Raji (cell line): Measurements from ENCODE around the gene MCC.

Experiments
- POLR2A ChIP-seq: IDR thresholded peaks from 2 replicates; pipeline ENCODE4 v1.6.1; 2011; ENCODE audit warnings: low read depth, low read length, control low read depth; ENCODE audit not compliant: insufficient read depth

Gene MCC

DNA sequence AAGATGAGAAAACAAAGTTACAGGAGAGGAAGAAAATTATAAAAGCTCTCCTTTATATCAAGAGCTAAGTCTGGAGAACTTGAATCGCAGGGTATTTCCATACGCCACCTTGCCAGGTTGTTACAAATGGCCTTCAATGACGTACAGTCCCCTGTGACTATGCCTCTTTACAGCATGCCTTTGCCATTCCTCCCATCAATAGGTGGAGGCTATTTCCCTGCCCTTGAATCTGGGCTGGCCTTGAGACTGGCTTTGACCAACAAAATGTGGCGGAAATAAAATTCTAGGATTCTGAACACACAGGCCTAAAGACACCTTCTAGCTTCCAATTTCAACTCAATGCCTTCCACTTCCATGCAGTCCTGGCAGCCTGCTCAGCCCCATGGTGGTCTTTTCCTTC lies 99.1 kb downstream of the MCC start:
- TF ChIP-seq POLR2A: no peak

DNA sequence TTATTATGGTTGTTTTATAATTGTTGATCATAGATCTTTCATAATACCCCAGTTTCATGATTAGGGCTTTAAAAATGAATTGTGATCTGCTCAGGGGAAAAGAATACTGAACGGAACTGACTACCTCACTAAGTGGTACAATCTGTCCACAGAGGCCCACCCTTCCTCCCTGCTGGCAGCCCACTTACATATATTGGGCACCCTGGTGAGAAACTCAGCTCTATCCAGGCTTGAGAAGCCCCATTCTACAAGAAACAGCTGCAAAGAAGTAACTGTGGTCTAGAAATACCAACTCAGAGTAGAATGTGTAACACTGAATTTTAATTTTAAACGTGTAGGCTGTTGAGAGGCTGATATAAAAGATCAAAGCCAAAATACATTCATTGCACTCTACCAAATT lies 100.4 kb downstream of the MCC start:
- TF ChIP-seq POLR2A: no peak

DNA sequence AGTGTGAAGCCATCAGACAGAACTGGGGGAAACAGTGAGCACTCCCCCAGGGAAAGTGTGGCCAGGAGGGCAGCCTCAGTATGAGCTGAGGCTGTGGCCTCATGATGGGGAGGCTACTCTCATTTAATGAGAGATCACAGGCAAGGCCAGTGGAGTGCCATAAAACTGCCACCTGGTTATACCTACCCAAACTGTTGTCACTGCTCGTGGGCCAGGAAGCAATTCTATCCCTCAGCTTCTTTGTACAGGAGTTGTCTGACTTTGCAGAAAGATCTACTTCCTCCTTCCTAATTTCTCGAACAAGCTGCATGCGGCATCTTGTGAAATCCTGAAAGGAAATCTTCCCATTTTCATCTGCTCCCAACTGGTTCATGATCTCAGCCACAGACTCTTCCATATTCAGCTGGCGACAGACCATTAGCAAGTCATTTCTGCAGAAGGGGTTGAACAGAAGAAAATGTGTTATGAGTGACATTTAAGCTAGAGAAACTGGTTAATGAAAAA lies 103.4 kb downstream of the MCC start:
- TF ChIP-seq POLR2A: no peak

DNA sequence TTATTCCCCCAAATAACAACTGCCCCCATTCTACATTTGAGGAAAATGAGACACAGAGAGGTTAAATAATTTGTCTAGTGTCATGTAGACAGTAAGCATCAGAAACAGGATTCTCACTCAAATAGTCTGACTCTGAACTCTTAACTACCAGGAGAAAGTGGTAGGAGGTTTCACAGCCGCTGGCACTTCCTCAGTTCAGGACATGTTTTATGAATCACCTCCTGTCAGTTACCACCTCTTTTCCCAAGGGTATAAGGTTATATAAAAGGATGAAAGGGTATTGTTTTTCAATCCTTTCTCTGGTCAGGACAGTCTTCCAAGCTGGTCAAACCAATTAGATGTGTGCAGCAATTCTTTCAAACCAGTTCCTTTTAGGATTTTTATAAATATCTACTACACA lies 105.5 kb downstream of the MCC start:
- no peak for TF ChIP-seq POLR2A

DNA sequence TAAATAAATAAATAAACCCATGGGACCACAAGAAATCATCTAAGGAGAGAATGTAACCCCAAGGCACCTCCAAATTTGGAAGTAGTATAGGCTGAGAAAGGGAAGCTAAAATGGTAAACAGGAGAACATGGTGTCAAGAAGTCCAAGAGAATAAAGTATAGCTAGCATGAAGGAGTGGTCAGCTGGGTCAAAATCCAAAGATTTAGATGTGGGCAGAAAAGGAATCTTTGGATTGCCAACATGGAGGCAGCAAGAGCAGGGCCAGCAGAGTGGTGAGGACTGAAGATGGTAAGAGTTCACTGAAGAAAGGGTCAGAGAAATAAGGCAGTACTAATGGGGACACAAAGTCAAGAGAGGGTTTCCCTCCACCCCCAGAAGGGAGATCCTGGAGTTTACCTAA lies 106.5 kb downstream of the MCC start:
- no peak for TF ChIP-seq POLR2A

DNA sequence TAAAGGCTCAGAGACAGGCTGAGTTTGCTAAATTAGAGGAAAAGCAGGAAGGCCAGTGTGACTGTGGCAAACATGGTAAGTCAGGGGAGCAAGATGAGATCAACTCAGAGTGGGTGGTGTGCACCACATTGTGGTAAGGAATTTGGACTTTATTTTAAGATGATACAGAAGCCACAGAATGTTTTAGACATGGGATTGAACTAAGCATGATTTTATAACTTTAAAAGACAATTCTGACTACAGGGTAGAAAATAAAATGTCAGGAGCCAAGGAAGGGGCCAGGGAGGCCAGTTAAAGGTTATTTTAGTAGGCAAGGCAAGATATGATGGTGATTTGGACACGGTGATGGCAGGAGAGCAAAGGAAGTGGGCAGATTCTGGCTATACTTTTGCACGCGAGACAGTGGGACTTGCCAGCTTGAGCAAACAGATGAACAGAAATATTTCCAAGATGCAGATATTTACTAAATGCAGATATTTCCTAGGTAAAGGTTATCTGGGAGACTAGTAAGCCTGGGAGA lies 107.4 kb downstream of the MCC start:
- TF ChIP-seq POLR2A: no peak

DNA sequence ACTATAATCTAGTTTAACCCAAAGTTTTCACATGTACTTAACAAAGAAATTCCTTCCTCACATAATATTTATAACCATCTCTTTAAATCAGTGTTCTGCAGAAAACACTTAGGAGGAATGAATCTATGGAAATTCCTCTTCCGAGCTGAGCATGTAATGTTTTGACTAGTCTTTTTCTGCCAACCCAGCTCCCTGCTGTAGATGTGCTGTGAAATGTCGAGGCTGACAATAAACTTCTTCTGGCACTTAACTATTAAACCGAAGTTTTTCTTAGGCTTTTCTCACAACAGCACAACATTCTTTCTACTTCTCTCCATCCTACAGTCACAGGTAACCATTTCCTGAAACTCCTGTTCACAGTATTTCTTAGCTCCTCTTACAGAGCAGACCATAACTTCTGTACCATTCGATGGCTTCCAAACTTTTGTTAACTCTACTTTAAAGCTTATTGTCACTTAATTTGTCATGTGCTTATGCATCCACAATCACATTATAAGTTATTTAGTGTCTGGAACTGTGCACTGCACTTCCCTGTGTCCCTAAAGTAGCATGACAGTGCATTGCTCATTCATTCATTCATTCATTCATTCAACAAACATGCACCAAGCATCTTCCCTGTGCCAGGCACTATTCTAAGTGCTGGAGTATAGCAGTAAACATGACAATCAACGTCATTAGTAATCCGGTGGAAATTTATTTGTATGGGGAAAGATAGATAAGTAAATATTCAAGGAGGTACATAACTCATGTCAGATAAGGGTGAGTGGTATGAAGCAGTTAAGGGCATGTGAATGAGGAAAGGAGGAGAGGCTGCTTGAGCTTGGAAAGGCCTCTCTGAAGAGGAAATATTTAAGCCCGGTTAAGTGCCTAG lies 108.1 kb downstream of the MCC start:
- TF ChIP-seq POLR2A: no peak

DNA sequence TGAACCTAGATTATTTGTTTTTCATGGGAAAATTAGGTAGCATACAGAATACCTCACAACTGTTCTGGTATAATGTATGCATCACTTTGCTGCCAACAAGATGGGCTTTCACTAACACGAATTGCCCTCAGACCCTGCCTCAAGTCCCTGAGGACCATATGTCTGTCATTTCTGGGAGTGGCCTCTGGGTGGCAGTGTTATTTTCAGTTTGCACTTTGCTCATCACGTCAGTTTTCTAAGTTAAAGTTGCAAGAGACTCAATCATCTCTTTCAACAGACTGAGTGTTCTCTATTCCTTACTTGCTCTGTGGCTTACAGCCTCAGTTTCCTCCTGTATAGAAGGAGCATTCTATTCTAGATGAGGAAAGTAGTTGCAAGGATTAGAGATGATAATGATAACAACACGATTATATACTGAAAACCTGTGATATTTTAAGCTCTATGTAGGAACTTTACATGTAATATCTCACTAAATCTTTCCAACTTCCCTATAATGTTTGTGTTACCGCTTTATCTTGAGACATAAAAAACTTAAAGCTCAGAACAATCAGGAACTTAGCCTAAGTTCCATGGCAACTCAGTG lies 109.2 kb downstream of the MCC start:
- TF ChIP-seq POLR2A: no peak

DNA sequence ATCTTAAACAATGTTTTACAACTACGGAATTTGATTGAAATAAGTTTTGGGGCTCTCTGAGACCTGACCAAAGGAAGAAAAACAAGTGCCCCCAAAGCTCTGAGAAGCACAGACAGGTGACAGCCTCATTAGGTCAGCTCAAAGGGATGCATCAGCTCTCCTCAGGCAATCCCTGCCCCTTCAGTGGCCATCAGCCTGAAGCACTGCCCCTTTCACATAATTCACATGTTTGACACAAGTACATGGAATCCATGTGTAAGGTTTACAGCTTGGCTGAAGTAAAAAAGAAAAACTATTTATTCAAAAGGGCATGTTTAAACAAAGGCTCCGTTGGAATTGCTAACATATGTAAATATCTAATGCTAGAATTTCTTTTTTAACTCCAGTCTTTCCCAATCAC lies 109.7 kb downstream of the MCC start:
- TF ChIP-seq POLR2A: no peak

DNA sequence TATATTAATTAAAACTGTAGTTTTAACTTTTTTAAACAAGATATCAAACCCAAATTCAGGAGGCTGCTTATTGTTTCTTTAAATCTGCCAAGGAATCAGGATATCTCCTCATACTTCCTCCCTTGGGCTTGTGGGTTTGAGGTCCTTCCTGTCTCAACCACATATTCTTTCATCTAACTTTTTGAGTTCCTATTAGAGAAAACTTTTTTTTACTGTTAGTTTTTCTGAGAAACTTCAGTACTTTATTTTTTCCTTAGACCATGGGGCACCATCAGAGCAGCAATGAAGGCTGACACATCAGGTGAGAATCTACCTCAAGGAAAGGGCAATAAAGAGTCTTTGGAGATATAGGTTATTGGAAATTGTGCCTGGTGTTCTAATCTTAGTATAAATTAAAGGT lies 110.2 kb downstream of the MCC start:
- TF ChIP-seq POLR2A: no peak

DNA sequence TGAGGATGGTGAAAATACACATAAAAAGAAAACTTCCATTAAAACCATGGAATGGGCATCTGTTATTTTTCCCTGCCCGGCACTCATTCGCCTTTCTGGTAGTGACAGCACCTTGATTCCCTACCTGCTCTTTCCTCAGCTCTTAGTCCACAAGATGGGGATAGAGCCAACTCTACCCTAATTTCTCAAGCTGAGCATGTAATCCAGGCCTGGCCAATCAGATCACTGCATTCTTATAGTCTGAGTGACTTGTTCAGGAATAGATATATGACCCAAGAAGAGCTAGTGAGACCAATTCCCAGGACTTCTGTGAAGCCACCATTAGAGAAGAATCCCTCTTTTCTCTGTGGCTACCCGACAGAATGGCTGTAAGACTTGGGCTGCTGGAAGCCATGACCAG lies 111.6 kb downstream of the MCC start:
- no peak for TF ChIP-seq POLR2A

DNA sequence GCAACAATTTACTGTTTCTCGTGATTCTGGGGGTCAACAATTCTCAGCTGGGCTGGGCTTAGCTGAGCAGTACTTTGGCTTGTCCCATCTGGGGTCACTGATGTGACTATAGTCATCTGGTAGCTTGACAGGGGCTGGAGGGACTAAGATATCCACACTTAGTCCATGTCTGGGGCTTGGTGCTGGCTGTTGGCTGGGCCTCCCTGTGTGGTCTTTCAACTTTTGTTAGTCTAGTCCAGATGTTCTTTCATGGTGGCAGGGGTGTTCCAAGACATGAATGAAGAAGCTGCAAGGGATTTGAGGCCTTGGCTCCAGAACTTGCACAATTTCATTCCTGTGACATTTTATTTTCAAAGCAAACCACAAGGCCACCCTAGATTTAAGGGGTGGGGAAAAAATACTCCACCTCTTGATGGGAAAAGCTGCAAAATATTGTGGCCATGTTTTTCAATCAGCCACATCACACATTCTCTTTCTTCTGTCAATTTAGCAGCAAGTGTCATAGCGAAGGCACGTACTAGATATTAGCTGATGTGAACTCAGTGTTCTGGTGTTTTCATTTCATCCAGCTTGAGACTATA lies 112.7 kb downstream of the MCC start:
- TF ChIP-seq POLR2A: no peak

DNA sequence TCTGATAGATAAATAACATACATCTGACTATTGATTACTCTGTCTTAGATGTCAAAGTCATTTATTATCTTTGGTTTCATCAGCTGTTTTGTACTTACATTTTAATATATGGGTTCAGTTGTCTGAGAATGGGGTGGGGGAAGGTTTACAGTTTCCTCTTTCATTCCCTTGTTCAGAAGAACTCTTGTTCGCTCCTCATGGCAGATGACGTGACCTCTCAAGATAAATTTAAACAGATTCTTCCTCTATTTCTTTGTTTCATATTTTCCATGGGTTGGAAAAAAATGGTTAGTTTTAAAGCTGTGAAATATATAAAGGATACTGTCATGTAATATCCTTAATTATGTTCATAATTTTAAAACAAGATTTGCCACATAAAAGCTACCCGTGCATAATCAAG lies 114.8 kb downstream of the MCC start:
- TF ChIP-seq POLR2A: no peak

DNA sequence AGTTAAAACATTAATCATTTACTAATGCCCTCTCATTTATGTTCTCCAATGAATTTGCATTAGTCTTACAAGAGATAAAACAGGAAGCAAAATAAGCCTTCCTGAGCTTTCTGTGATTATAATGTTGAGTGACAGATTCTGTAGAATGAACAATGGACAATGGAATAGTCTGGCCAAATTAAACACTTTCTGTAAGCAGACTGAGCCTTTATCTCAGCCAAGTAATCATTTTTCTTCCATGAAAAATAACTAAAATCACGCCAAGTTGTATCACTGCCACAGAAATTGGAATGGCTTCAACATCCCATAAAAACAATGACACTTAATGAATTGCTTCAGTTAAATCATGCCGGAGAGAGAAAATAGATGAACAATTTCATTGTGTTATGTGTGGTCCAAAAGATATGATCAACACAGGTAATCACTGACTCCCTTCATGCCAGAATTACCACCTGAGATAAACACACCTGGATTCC lies 116.5 kb downstream of the MCC start:
- no peak for TF ChIP-seq POLR2A

DNA sequence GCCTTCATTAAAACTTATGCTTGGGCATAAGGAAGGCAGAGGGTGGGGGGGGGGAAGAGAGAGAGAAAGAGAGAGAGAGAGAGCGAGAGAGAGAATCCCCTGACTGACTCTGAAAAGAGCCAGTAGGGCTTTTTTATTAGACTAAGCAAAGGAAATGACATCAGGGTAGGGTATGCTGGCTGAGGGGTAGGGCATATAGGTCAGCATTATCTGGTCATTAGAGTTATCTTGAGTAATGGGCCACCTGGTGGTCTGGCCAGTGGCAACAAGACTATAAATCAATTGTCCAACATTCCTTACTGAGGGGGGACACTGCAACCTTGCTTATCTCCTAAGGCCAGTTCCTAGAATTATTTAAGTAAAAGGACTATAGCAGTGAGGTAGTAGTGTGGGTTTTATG lies 120.7 kb downstream of the MCC start:
- no peak for TF ChIP-seq POLR2A

DNA sequence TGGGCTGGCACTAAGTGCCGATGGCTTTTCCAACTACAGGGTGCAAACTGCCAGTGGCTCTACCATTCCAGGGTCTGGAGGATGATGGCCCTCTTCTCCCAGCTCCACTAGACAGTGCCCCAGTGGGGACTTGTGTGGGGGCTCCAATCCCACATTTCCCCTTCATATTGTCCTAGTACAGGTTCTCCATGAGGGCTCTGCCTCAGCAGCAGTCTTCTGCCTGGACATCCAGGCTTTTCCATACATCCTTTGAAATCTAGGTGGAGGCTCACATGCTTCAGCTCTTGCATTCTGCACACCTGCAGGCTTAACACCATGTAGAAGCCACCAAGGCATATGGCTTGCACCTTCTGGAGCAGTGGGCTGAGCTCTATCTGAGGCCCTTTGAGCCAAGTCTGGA lies 123.8 kb downstream of the MCC start:
- TF ChIP-seq POLR2A: no peak
